ENCODE results near the gene PIWIL4. TPM values are rescaled to one million over a fixed set of nuclear protein-coding genes. Genes with fewer than 3 reads are reported as not detected.

Gene PIWIL4
- total and polyA plus RNA-seq, 2 of the 8 experiments (the other 6 are each of a cell fraction or from before 2014, with no cell fraction given): 0.51 to 0.52 TPM

- no peak for TF ChIP-seq ATF2 (IDR thresholded peaks at IDR 0.05; ENCODE audit: low read length)
- TF ChIP-seq POU5F1 (IDR thresholded peaks at IDR 0.05; ENCODE audit: low read depth, low read length): no peak
- no peak for TF ChIP-seq NANOG (IDR thresholded peaks at IDR 0.05; ENCODE audit: insufficient read depth, low read depth, low read length, poor library complexity, severe bottlenecking)
- TF ChIP-seq NRF1 (IDR thresholded peaks at IDR 0.05; ENCODE audit: low read depth, low read length): no peak
These were observed 91.2 kb downstream of the PIWIL4 start (continued) for GRCh38 chr11:94658386-94658785.
